Epidermal melanocyte (primary cell): ENCODE measurements around the gene ADCY6.
"Not testable (repeated sequence)": the region's sequence is repeated elsewhere in the genome, so short reads cannot be mapped to it uniquely, and the experiment has no call there.

Source experiments
- DNase-seq: peaks from one replicate; pipeline ENCODE4 v3.0.0; 2011; ENCODE audit warnings: low spot score; ENCODE audit not compliant: insufficient read length

Gene ADCY6

GRCh38 chr12:48764521-48764920, 24.4 kb downstream of the ADCY6 start:
- DNase-seq: no peak

GRCh38 chr12:48758737-48759136, 30.2 kb downstream of the ADCY6 start:
- DNase-seq: no peak

GRCh38 chr12:48758186-48758585, 30.7 kb downstream of the ADCY6 start:
- DNase-seq: no peak

- DNase-seq: no peak
These were observed 38.0 kb downstream of the ADCY6 start for GRCh38 chr12:48750769-48751356.

GRCh38 chr12:48750215-48750614, 38.7 kb downstream of the ADCY6 start:
- DNase-seq: no peak

GRCh38 chr12:48744251-48745008, 44.5 kb downstream of the ADCY6 start:
- DNase-seq: no peak

GRCh38 chr12:48739618-48740269, 49.1 kb downstream of the ADCY6 start:
- DNase-seq: no peak

- no peak for DNase-seq
These were observed 52.4 kb downstream of the ADCY6 start for GRCh38 chr12:48736456-48736855.

- DNase-seq: no peak
These were observed 60.1 kb downstream of the ADCY6 start for GRCh38 chr12:48728807-48729206.

- DNase-seq: not testable (repeated sequence)
These were observed 68.2 kb downstream of the ADCY6 start for GRCh38 chr12:48720737-48721136.

- not testable (repeated sequence) for DNase-seq
These were observed 68.7 kb downstream of the ADCY6 start for GRCh38 chr12:48720171-48720570.

GRCh38 chr12:48719002-48719401, 69.9 kb downstream of the ADCY6 start:
- not testable (repeated sequence) for DNase-seq

GRCh38 chr12:48717252-48717695, 71.6 kb downstream of the ADCY6 start:
- DNase-seq: no peak

- DNase-seq: peak; percentile 99
These were observed 72.2 kb downstream of the ADCY6 start, which contains the start of gene CCNT1 for GRCh38 chr12:48716493-48717251. TSS of gene CCNT1 (minus strand) at chr12:48716707. CDS start at chr12:48716675, 32 bp downstream.
